GM23338 (cell line): ENCODE data around the gene MIPEP. TPM values are rescaled to one million over a fixed set of nuclear protein-coding genes. Genes with fewer than 3 reads are reported as not detected.

Experiments
- ATAC-seq: fragments of 200-7000 bp; cut with Tn5 transposase; 3 replicates; pipeline ENCODE4 v1.9.1; 2020
- DNase-seq: peaks from one replicate; pipeline ENCODE4 v3.0.0-alpha.2; 2015; ENCODE audit warnings: low spot score
- H2AFZ ChIP-seq: fragments of 200-600 bp; sonication (generic); 2 replicates; pipeline ENCODE4 v1.8.0; 2016; ENCODE audit warnings: antibody characterized with exemption, mild to moderate bottlenecking, moderate library complexity
- H3F3A ChIP-seq: fragments of 200-600 bp; sonication (generic); replicated peaks from 2 replicates; pipeline ENCODE4 v1.8.0; 2017; ENCODE audit warnings: antibody characterized with exemption, mixed run types, low read depth
- H3K27ac ChIP-seq: fragments of 200-600 bp; sonication (generic); 2 replicates; pipeline ENCODE4 v1.6.1; 2016; ENCODE audit warnings: low read depth
- H3K27me3 ChIP-seq: fragments of 200-600 bp; sonication (generic); 2 replicates; pipeline ENCODE4 v1.8.0; 2016; ENCODE audit warnings: mild to moderate bottlenecking, mixed run types, moderate library complexity; ENCODE audit not compliant: insufficient read depth
- H3K36me3 ChIP-seq: fragments of 200-600 bp; sonication (generic); 2 replicates; pipeline ENCODE4 v1.8.0; 2016; ENCODE audit warnings: mild to moderate bottlenecking; ENCODE audit not compliant: insufficient read depth
- H3K4me1 ChIP-seq: fragments of 200-600 bp; sonication (generic); 2 replicates; pipeline ENCODE4 v1.8.0; 2016; ENCODE audit warnings: mild to moderate bottlenecking, moderate library complexity; ENCODE audit not compliant: insufficient read depth
- H3K4me2 ChIP-seq: fragments of 200-600 bp; sonication (generic); 2 replicates; pipeline ENCODE4 v1.7.1; 2017; ENCODE audit warnings: mixed run types
- H3K4me3 ChIP-seq: fragments of 200-600 bp; sonication (generic); 2 replicates; pipeline ENCODE4 v1.6.1; 2016; ENCODE audit warnings: mixed run types
- H3K79me2 ChIP-seq: fragments of 200-600 bp; sonication (generic); replicated peaks from 2 replicates; pipeline ENCODE4 v1.8.0; 2017; ENCODE audit warnings: mild to moderate bottlenecking; ENCODE audit not compliant: insufficient read depth
- H3K9me2 ChIP-seq: fragments of 200-600 bp; sonication (generic); 2 replicates; pipeline ENCODE4 v1.8.0; 2017; ENCODE audit not compliant: insufficient read depth
- H4K20me1 ChIP-seq: fragments of 200-600 bp; sonication (generic); replicated peaks from 2 replicates; pipeline ENCODE4 v1.8.0; 2017; ENCODE audit warnings: mild to moderate bottlenecking; ENCODE audit not compliant: insufficient read depth
- H3K27ac Mint-ChIP-seq: 2 replicates; pipeline ENCODE4 v1.8.0; 2020; ENCODE audit warnings: inconsistent platforms, mild to moderate bottlenecking, moderate library complexity, mixed read lengths
- H3K27me3 Mint-ChIP-seq: 3 replicates; pipeline ENCODE4 v1.8.0; 2022; ENCODE audit warnings: low read depth, mild to moderate bottlenecking, moderate library complexity, mixed read lengths, inconsistent platforms; ENCODE audit not compliant: insufficient read depth, poor library complexity
- H3K36me3 Mint-ChIP-seq: 3 replicates; pipeline ENCODE4 v1.8.0; 2021; ENCODE audit warnings: low read depth, mild to moderate bottlenecking, inconsistent platforms, moderate library complexity, mixed read lengths
- H3K4me1 Mint-ChIP-seq: 3 replicates; pipeline ENCODE4 v1.8.0; 2020; ENCODE audit warnings: mild to moderate bottlenecking, inconsistent platforms, mixed read lengths
- H3K4me3 Mint-ChIP-seq: 3 replicates; pipeline ENCODE4 v1.8.0; 2021; ENCODE audit warnings: moderate library complexity, mild to moderate bottlenecking, inconsistent platforms, mixed read lengths
- H3K9me3 Mint-ChIP-seq: 3 replicates; pipeline ENCODE4 v1.8.0; 2020; ENCODE audit warnings: moderate library complexity, mild to moderate bottlenecking, inconsistent platforms, mixed read lengths
- EZH2 ChIP-seq: fragments of 200-600 bp; sonication (generic); IDR thresholded peaks from one replicate; pipeline ENCODE4 v1.8.0; 2017; ENCODE audit warnings: antibody characterized with exemption, mild to moderate bottlenecking, low read depth; ENCODE audit not compliant: unreplicated experiment
- EZH2phosphoT487 ChIP-seq: fragments of 200-600 bp; sonication (generic); IDR thresholded peaks from one replicate; pipeline ENCODE4 v1.8.1; 2018; ENCODE audit warnings: antibody characterized with exemption; ENCODE audit not compliant: unreplicated experiment
- JUNB ChIP-seq: IDR thresholded peaks from one replicate; pipeline ENCODE4 v1.6.1; 2016; ENCODE audit warnings: antibody characterized with exemption; ENCODE audit not compliant: unreplicated experiment
- ZNF114 ChIP-seq: fragments of 250-450 bp; sonication (Bioruptor Pico); IDR thresholded peaks from 2 replicates; pipeline ENCODE4 v1.5.0; 2020; ENCODE audit warnings: mild to moderate bottlenecking, moderate library complexity
- ZNF462 ChIP-seq: fragments of 250-450 bp; sonication (Bioruptor Pico); IDR thresholded peaks from 2 replicates; pipeline ENCODE4 v1.5.0; 2020; ENCODE audit warnings: mild to moderate bottlenecking, moderate library complexity
- polyA plus RNA-seq: library from polyadenylated mRNA; unstranded; fragments of >200 nt; fragmentation: Nextera tagmentation; extraction: Ambion mirVana; gene quantifications from 2 replicates; pipeline ENCODE4 v1.2.1, GENCODE V29; 2016
- total RNA-seq: library from RNA; depleted of rRNA; stranded (reverse); fragments of >200 nt; shearing (Covaris generic); gene quantifications from 2 replicates; pipeline ENCODE4 v1.2.3, GENCODE V29; 2014
- TF ChIP-seq, protein P1 (sequence below): IDR thresholded peaks from one replicate; pipeline ENCODE4 v1.6.1; 2018; ENCODE audit warnings: antibody characterized with exemption; ENCODE audit not compliant: unreplicated experiment

The MIPEP gene
- total and polyA plus RNA-seq, 2 experiments from 2014 or later = 20.8 to 22.5 TPM

- no peak for TF ChIP-seq ZNF462
- TF ChIP-seq, protein P1, sequence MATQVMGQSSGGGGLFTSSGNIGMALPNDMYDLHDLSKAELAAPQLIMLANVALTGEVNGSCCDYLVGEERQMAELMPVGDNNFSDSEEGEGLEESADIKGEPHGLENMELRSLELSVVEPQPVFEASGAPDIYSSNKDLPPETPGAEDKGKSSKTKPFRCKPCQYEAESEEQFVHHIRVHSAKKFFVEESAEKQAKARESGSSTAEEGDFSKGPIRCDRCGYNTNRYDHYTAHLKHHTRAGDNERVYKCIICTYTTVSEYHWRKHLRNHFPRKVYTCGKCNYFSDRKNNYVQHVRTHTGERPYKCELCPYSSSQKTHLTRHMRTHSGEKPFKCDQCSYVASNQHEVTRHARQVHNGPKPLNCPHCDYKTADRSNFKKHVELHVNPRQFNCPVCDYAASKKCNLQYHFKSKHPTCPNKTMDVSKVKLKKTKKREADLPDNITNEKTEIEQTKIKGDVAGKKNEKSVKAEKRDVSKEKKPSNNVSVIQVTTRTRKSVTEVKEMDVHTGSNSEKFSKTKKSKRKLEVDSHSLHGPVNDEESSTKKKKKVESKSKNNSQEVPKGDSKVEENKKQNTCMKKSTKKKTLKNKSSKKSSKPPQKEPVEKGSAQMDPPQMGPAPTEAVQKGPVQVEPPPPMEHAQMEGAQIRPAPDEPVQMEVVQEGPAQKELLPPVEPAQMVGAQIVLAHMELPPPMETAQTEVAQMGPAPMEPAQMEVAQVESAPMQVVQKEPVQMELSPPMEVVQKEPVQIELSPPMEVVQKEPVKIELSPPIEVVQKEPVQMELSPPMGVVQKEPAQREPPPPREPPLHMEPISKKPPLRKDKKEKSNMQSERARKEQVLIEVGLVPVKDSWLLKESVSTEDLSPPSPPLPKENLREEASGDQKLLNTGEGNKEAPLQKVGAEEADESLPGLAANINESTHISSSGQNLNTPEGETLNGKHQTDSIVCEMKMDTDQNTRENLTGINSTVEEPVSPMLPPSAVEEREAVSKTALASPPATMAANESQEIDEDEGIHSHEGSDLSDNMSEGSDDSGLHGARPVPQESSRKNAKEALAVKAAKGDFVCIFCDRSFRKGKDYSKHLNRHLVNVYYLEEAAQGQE = no peak
Observed at GRCh38 chr13:23844132-23844531, 45.1 kb downstream of the MIPEP start (continued).

- no peak overlapping the region for H3K4me2 ChIP-seq
- no peaks in the 10 kb centered on the region for H3K27me3 ChIP-seq
- H3K4me1 ChIP-seq = no peaks in the 10 kb centered on the region
- Mint-ChIP-seq H3K27me3 (no peaks in the 10 kb centered on the region), H3K9me3 (no peaks in the 10 kb centered on the region), H3K36me3 (no peaks in the 10 kb centered on the region), H3K4me1 (peaks cover 5% of the 10 kb centered on the region; the same call in 2 of the 3 replicates), H3K4me3 (no peak overlapping the region), H3K27ac (no peak overlapping the region)
- DNase-seq (no peak), ATAC-seq (no peak)
- no peaks in the 10 kb centered on the region for H4K20me1 ChIP-seq
- no peak overlapping the region for H3K4me3 ChIP-seq
- H3F3A ChIP-seq = no peaks in the 10 kb centered on the region
- H3K9me2 ChIP-seq = no peaks in the 10 kb centered on the region
- no peak overlapping the region for H2AFZ ChIP-seq
- H3K79me2 ChIP-seq = no peaks in the 10 kb centered on the region
- H3K36me3 ChIP-seq = no peaks in the 10 kb centered on the region
- no peak overlapping the region for H3K27ac ChIP-seq
- TF ChIP-seq ZNF462 = no peak
- TF ChIP-seq JUNB = no peak
- no peak for TF ChIP-seq ZNF114 (CRISPR knock-in tag)
- TF ChIP-seq EZH2 = no peak
- TF ChIP-seq EZH2phosphoT487 = no peak
Observed at GRCh38 chr13:23843436-23843835, 45.8 kb downstream of the MIPEP start.
